Neural cell (in vitro differentiated cells): Measurements from ENCODE around the gene NCKAP5. TPM values are rescaled to one million over a fixed set of nuclear protein-coding genes. Genes with fewer than 3 reads are reported as not detected.

Source experiments
- H2AFZ ChIP-seq: fragments of 200-600, 300-800 bp; sonication (generic), shearing (Covaris generic); 2 replicates; pipeline ENCODE4 v1.6.0; 2014; ENCODE audit warnings: low read depth, mild to moderate bottlenecking, antibody characterized with exemption, low read length, moderate library complexity
- H3F3A ChIP-seq: fragments of 200-600 bp; shearing (Covaris generic); 2 replicates; pipeline ENCODE4 v1.6.1; 2016; ENCODE audit warnings: mild to moderate bottlenecking, moderate library complexity, mixed read lengths, antibody characterized with exemption, low read length; ENCODE audit not compliant: insufficient read depth, poor library complexity, severe bottlenecking
- H3K27ac ChIP-seq: fragments of 200-600, 300-800 bp; sonication (generic), shearing (Covaris generic); 2 replicates; pipeline ENCODE4 v1.5.1; 2014; ENCODE audit warnings: mild to moderate bottlenecking, low read length, moderate library complexity
- H3K27me3 ChIP-seq: fragments of 300-800, 200-600 bp; sonication (generic), shearing (Covaris generic); 2 replicates; pipeline ENCODE4 v1.6.0; 2014; ENCODE audit warnings: mild to moderate bottlenecking, low read depth, low read length, moderate library complexity; ENCODE audit not compliant: insufficient read depth
- H3K36me3 ChIP-seq: fragments of 300-800, 200-600 bp; sonication (generic), shearing (Covaris generic); 2 replicates; pipeline ENCODE4 v1.5.1; 2014; ENCODE audit warnings: mild to moderate bottlenecking, antibody characterized with exemption, low read length, moderate library complexity; ENCODE audit not compliant: insufficient read depth
- H3K4me2 ChIP-seq: fragments of 300-800, 200-600 bp; sonication (generic), shearing (Covaris generic); 2 replicates; pipeline ENCODE4 v1.6.0; 2014; ENCODE audit warnings: mild to moderate bottlenecking, low read length
- H3K4me3 ChIP-seq: fragments of 300-800, 200-600 bp; sonication (generic), shearing (Covaris generic); 2 replicates; pipeline ENCODE4 v1.5.1; 2014; ENCODE audit warnings: mild to moderate bottlenecking, low read length, moderate library complexity
- H3K79me2 ChIP-seq: fragments of 200-600 bp; shearing (Covaris generic); replicated peaks from 2 replicates; pipeline ENCODE4 v1.6.0; 2014; ENCODE audit warnings: mild to moderate bottlenecking, low read length, moderate library complexity; ENCODE audit not compliant: insufficient read depth
- H3K9ac ChIP-seq: fragments of 300-800, 200-600 bp; sonication (generic), shearing (Covaris generic); 2 replicates; pipeline ENCODE4 v1.6.1; 2016; ENCODE audit warnings: mild to moderate bottlenecking, low read length, mixed read lengths
- H3K9me2 ChIP-seq: fragments of 200-600 bp; shearing (Covaris generic); 2 replicates; pipeline ENCODE4 v1.6.1; 2016; ENCODE audit warnings: mild to moderate bottlenecking, low read length, mixed read lengths; ENCODE audit not compliant: insufficient read depth
- H3K9me3 ChIP-seq: fragments of 200-600, 300-800 bp; sonication (generic), shearing (Covaris generic); 2 replicates; pipeline ENCODE4 v1.6.1; 2016; ENCODE audit warnings: mild to moderate bottlenecking, mixed run types, low read length, moderate library complexity, mixed read lengths
- H4K20me1 ChIP-seq: fragments of 200-600 bp; shearing (Covaris generic); 2 replicates; pipeline ENCODE4 v1.6.1; 2016; ENCODE audit warnings: mild to moderate bottlenecking, mixed run types; ENCODE audit not compliant: insufficient read depth
- CTCF ChIP-seq: fragments of 450-650 bp; IDR thresholded peaks from 2 replicates; pipeline ENCODE4 v1.5.1; 2014; ENCODE audit warnings: antibody characterized with exemption, mild to moderate bottlenecking, moderate library complexity; ENCODE audit not compliant: poor library complexity, severe bottlenecking
- EP300 ChIP-seq: fragments of 450-650 bp; conservative IDR thresholded peaks from 2 replicates; pipeline ENCODE4 v1.6.1; 2014; ENCODE audit warnings: antibody characterized with exemption, mild to moderate bottlenecking, moderate library complexity; ENCODE audit not compliant: poor library complexity, severe bottlenecking
- EZH2 ChIP-seq: fragments of 200-600, 300-800 bp; shearing (Covaris generic), sonication (generic); IDR thresholded peaks from 2 replicates; pipeline ENCODE4 v1.6.1; 2014; ENCODE audit warnings: antibody characterized with exemption, low read length, borderline replicate concordance, mild to moderate bottlenecking; ENCODE audit not compliant: insufficient read depth, poor library complexity, severe bottlenecking
- MXI1 ChIP-seq: fragments of 450-650 bp; conservative IDR thresholded peaks from 2 replicates; pipeline ENCODE4 v1.6.1; 2014; ENCODE audit warnings: antibody characterized with exemption, mild to moderate bottlenecking; ENCODE audit not compliant: poor library complexity, severe bottlenecking
- POLR2AphosphoS5 ChIP-seq: IDR thresholded peaks from 2 replicates; pipeline ENCODE4 v1.6.1; 2012
- RAD21 ChIP-seq: fragments of 450-650 bp; conservative IDR thresholded peaks from 2 replicates; pipeline ENCODE4 v1.6.1; 2014; ENCODE audit warnings: antibody characterized with exemption, mild to moderate bottlenecking, moderate library complexity
- REST ChIP-seq: IDR thresholded peaks from 2 replicates; pipeline ENCODE4 v1.6.1; 2012; ENCODE audit warnings: borderline replicate concordance
- SMC3 ChIP-seq: fragments of 450-650 bp; conservative IDR thresholded peaks from 2 replicates; pipeline ENCODE4 v1.6.1; 2014; ENCODE audit warnings: antibody characterized with exemption, mild to moderate bottlenecking, moderate library complexity; ENCODE audit not compliant: poor library complexity
- TAF1 ChIP-seq: IDR thresholded peaks from 2 replicates; pipeline ENCODE4 v1.6.1; 2012; ENCODE audit warnings: low read depth
- polyA plus RNA-seq: library from polyadenylated mRNA; depleted of rRNA; stranded (reverse); fragments of >200 nt; gene quantifications from 2 replicates; pipeline ENCODE4 v1.2.3, GENCODE V29; 2014

NCKAP5 gene
- polyA plus RNA-seq, 1 donor from 2014 or later: 2.4 TPM

- TF ChIP-seq REST (no peak), TAF1 (no peak), EP300 (no peak), EZH2 (no peak), RAD21 (no peak), MXI1 (no peak), POLR2AphosphoS5 (no peak), CTCF (no peak), SMC3 (no peak)
- Histone ChIP-seq H2AFZ (no peak overlapping the region), H3F3A (no peaks in the 10 kb centered on the region), H3K9me3 (no peaks in the 10 kb centered on the region), H3K4me3 (no peak overlapping the region), H3K27me3 (no peaks in the 10 kb centered on the region), H3K36me3 (no peaks in the 10 kb centered on the region), H4K20me1 (no peaks in the 10 kb centered on the region), H3K27ac (no peak overlapping the region), H3K4me2 (no peak overlapping the region), H3K79me2 (no peaks in the 10 kb centered on the region), H3K9ac (no peak overlapping the region), H3K9me2 (no peaks in the 10 kb centered on the region)
Measured at GRCh38 chr2:133072837-133073694, 495.2 kb downstream of the NCKAP5 start.

- TF ChIP-seq RAD21 (no peak), REST (peak; percentile 20)
- H3K4me3 ChIP-seq: no peak overlapping the region
Measured at GRCh38 chr2:133063775-133064174, 504.5 kb downstream of the NCKAP5 start.

More at GRCh38 chr2:133063775-133064174, 504.5 kb downstream of the NCKAP5 start:
- H3K4me2 ChIP-seq: no peak overlapping the region
- H3F3A ChIP-seq: no peaks in the 10 kb centered on the region
- H3K9ac ChIP-seq: no peak overlapping the region
- no peaks in the 10 kb centered on the region for H3K9me3 ChIP-seq
- H3K36me3 ChIP-seq: no peaks in the 10 kb centered on the region
- no peaks in the 10 kb centered on the region for H4K20me1 ChIP-seq
- H3K27me3 ChIP-seq: no peaks in the 10 kb centered on the region
- no peaks in the 10 kb centered on the region for H3K9me2 ChIP-seq
- H3K79me2 ChIP-seq: no peaks in the 10 kb centered on the region
- no peak overlapping the region for H2AFZ ChIP-seq
- no peak overlapping the region for H3K27ac ChIP-seq
